Ammon's horn (tissue), 1 donor: ENCODE data around the gene DHRS11.
A peak's percentile ranks its signal among the peaks of the same experiment; 100 is the strongest.
"Not testable (repeated sequence)": the region's sequence is repeated elsewhere in the genome, so short reads cannot be mapped to it uniquely, and the experiment has no call there.

Experiments
- DNase-seq: peaks from one replicate; pipeline ENCODE4 v3.0.0-alpha.2; 2016; ENCODE audit warnings: low spot score

The DHRS11 gene

DNA sequence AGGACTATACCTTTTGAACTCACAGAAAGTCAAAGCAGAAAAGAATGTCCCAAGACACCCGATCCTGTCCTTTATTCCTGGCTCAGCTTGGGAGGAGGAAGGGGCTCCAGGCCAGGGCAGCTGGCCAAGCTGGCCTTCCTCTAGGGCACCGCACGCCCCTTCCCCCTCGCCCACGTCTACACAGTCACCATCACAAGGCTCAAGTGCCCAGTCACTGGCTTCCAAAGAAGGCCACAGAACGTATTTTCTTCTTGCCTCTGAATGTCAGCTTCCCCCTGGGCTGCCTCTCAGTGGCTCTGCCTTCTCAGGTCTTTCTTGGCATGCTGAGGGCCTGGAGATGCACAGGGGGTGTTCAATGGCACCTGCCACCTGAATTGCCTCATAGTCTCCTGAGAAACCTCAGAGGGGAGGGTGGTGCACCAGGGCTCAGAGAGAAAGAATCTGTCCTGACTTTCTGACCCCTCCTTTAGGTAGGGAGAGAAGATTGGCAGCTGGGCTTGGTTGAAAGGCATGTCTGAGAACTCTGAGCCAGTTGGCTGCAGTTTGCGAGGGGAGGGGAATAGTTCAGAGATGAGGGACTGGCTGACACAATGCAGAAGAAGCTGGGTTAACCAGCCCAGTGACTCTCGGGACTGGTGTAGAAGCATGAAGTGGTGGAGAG lies 2.1 kb downstream of the DHRS11 start:
- DNase-seq = no peak

GRCh38 chr17:36594626-36595401 lies 3.1 kb downstream of the DHRS11 start:
- no peak for DNase-seq

DNA sequence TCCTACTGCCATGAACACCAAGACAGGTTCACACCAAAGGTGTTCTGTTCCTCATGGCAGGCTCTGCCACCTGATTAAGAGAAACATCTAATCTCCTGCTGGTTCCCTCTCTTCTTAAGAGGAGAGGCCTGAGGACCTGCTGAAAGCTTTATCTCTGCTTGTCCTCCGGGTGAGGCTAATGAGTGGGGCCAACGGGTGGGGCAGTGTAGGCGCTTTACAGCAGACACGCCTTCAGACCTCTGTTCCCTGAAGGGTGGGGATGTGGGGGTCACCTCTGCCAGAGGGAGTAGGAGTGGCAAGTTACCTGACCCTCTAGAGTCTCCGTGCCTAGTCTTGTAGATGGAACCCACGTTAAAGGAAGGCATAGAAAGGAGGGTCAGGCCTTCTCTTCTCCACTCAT lies 5.5 kb downstream of the DHRS11 start:
- no peak for DNase-seq

GRCh38 chr17:36597866-36598777 lies 6.4 kb downstream of the DHRS11 start:
- DNase-seq = no peak

DNA sequence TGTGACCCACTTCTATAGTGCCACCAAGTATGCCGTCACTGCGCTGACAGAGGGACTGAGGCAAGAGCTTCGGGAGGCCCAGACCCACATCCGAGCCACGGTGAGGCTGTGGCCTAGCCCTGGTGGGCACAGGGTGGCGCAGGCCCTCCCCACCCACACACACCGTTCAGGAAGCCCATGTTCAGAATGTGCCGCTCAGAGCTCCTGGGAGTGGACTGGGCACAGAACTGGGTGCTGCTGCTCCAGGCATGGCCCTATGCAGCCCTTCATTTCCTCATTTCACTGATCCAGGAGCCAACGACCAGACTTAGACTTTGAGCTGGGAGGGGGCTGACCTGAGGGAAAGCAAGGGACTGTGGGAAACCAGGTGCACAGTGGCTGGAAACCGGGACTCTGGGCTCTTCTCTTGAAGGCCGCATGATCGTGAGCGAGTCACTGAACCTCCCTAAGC lies 7.3 kb downstream of the DHRS11 start:
- no peak for DNase-seq

DNA sequence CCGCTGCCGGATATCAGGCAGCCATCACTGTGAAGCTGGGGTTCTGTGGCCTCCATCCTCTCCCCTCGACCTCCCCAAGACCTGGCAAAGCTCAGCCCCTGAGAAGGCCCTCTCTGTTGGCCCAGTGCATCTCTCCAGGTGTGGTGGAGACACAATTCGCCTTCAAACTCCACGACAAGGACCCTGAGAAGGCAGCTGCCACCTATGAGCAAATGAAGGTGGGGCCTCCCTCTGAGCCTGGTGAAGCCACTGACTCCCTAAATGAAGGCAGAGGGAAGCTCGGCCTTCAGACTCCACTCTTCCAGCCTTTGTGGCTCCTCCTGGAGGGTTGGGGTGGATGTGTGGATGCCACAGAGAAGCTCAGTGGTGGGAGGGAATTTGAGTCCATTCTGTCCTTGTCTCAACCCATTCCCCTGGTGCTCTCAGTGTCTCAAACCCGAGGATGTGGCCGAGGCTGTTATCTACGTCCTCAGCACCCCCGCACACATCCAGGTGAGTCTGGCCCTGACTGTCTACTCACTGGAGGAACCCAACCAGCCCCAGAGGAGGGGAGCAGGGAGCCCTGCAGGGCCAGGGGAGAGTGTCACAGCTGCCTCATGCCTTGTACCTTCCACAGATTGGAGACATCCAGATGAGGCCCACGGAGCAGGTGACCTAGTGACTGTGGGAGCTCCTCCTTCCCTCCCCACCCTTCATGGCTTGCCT lies 8.0 kb downstream of the DHRS11 start:
- no peak for DNase-seq

DNA sequence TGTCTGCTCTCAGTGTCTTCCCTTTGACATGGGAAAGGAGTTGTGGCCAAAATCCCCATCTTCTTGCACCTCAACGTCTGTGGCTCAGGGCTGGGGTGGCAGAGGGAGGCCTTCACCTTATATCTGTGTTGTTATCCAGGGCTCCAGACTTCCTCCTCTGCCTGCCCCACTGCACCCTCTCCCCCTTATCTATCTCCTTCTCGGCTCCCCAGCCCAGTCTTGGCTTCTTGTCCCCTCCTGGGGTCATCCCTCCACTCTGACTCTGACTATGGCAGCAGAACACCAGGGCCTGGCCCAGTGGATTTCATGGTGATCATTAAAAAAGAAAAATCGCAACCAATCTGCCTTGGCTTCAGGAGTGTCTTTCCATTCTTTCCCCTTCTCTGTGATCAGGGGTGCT lies 8.8 kb downstream of the DHRS11 start:
- no peak for DNase-seq

GRCh38 chr17:36600936-36601302 lies 9.2 kb downstream of the DHRS11 start:
- no peak for DNase-seq

GRCh38 chr17:36601303-36602029 lies 9.8 kb downstream of the DHRS11 start, which contains the start of gene MRM1:
MRM1 (plus strand) TSS chr17:36601583; CDS start chr17:36601811, 228 bp downstream.
- DNase-seq = peak; percentile 97

DNA sequence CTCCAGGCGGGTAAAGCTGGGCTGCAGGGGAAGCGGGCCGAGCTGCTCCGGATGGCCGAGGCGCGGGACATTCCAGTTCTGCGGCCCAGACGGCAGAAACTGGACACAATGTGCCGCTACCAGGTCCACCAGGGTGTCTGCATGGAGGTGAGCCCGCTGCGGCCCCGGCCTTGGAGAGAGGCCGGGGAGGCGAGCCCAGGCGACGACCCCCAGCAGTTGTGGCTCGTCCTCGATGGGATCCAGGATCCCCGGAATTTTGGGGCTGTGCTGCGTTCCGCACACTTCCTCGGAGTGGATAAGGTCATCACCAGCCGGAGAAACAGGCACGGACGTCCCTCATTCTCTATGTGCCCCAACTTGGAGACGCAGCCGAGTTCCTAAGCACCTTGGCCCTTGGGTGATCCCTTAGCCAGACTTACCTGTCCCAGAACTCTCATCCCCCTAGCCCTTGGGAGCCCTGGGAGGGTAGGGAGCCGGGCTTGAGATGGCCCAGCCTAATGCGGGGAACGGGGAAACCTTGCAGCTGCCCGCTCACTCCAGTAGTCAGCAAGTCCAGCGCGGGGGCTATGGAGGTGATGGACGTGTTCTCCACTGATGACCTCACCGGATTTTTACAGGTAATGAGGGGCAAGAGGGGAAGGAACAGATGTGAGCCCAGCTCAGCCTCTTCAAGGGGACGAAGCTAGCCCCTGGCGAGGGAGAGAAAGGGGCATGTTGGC lies 10.5 kb downstream of the DHRS11 start:
- DNase-seq = no peak

DNA sequence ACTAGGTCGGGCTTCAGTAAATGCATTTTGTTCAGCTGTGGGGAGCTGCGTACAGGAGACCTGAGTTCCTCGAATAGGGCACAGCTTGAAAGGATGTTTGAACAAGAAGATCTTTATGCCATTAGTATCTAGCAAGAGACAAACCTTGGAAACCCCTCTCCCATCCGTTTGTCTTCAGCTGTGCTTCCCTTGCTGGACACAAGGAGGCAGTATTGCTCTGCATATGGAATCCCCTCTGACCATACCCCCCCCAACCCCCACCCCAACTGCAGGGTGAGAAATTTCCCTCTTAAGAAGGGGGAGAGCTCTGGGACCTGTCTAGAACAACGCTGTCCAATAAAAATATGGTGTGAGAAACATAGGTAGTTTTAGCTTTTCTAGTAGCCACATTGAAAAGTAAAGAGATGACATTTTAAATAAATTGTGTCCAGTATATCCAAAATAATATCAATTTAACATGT lies 11.3 kb downstream of the DHRS11 start:
- peak; percentile 50 for DNase-seq

DNA sequence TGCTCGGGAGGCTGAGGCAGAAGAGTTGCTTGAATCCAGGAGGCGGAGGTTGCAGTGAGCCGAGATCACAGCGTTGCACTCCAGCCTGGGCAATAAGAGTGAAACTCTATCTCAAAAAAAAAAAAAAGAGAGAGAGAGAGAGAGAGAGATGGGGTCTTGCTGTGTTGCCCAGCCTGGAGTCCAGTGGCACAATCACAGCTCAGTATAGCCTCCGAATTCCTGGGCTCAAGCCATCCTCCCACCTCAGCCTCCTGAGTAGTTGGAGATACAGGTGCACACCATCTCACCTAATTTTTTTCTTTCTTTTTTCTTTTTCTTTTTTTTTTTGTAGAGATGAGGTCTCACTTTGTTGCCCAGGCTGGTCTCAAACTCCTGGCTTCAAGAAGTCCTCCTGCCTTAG lies 13.3 kb downstream of the DHRS11 start:
- not testable (repeated sequence) for DNase-seq

GRCh38 chr17:36608280-36608679 lies 16.6 kb downstream of the DHRS11 start:
- no peak for DNase-seq

DNA sequence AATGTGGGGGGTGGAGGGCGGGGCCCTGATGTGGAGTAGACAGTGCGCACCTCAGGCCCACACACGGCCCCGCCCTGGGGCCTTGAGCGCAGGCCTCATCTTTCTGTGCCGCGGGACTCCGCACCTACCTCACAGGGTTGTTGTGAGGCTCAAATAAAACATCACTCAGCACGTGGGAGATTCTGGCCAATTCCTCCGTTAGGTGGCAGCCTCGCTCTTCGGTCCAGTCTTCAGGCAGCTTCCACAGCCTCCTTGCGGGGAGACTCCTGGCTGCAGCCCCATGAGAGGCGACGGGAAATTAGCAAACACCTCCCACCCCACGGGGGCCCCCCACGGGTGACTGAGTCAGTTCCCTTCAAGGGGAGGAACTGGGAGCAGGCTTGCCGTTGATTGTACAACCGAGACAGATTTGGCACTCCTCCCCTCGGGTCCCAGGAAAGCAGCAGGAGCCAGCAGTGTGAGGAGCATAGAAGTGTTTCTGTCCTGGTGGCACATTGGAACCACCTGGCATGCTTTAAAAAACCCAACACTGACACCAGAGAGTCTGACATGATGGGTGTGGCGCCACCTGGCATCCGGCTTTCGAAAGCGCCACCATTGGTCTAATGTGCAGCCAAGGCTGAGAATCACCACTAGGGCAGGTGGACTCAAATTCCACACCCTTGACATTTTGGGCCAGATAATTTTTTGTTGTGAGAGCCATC lies 17.3 kb downstream of the DHRS11 start:
- DNase-seq = peak; percentile 76

DNA sequence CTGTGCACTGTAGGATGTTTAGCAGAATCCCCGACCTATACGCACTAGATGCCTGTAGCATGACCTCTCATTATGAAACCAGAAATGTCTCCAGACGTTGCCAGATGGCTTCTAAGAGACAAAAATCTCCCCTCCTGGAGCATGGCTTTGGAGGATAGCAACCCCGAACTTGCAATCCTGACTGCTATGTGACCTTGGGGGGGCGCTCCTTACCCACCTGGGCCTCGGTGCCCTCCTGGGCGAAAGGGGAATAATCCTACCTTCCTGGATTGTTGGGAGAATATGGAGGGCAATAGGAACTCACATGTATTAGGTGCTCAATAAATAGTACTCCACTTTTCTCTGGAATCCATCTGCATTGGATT lies 17.8 kb downstream of the DHRS11 start:
- no peak for DNase-seq

- no peak for DNase-seq
Observed at GRCh38 chr17:36610474-36610873, 18.8 kb downstream of the DHRS11 start.

GRCh38 chr17:36611345-36612072 lies 19.8 kb downstream of the DHRS11 start:
- no peak for DNase-seq

- DNase-seq = no peak
Observed at GRCh38 chr17:36612323-36612722, 20.6 kb downstream of the DHRS11 start.

- DNase-seq = no peak
Observed at GRCh38 chr17:36613155-36613554, 21.5 kb downstream of the DHRS11 start.
